ENCODE data around the gene PTGER1. TPM values are rescaled to one million over a fixed set of nuclear protein-coding genes. Genes with fewer than 3 reads are reported as not detected.

PTGER1 gene
- total and polyA plus RNA-seq, 2 of the 8 experiments (the other 6 are each of a cell fraction or from before 2014, with no cell fraction given), result 0.20 to 0.41 TPM

DNA sequence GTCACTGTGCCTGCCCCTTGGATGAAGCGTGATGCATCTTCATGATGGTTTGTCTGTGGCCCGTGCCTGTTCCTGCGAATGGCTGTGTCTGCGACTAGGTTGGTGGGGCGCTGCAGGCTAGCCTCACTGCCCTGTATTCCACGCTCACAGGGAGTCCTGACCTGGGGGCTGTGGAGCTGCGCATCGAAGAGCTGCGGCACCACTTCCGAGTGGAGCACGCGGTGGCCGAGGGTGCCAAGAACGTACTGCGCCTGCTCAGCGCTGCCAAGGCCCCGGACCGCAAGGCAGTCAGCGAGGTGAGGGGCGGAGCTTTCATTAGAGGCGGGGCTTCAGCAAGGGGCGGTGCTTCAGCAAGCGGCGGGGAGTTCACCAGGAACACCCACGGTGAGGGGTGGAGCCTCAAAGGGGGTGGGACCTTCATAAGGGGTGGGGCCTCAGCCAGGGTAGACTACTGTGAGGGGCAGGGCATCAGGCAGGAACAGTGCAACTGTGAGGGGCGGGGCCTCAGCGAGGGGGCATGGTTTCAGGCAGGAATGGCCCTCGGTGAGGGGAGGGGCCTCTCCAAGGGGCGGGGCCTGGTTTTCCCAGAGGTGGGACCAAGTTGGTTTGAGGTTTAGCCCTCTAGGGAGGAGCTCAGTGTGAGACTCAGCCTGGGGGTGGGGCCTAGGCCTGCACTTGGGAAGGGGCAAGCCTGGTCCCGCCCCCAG, 24.8 kb downstream of the PTGER1 start (continued):
- TF ChIP-seq JUND (IDR thresholded peaks at IDR 0.05; ENCODE audit: low read length), result no peak
- TF ChIP-seq RNF2 (IDR thresholded peaks at IDR 0.05; ENCODE audit: borderline replicate concordance, low read depth, low read length, missing control alignments, poor library complexity, severe bottlenecking), result no peak
- TF ChIP-seq KDM5A (IDR thresholded peaks at IDR 0.05; ENCODE audit: low read length), result no peak
- no peak for TF ChIP-seq TAF7 (optimal IDR thresholded peaks at IDR 0.05; ENCODE audit: borderline replicate concordance, low read depth, low read length)
- no peak for TF ChIP-seq BRCA1 (IDR thresholded peaks at IDR 0.05; ENCODE audit: low read depth, low read length)
- TF ChIP-seq POLR2A (IDR thresholded peaks at IDR 0.05; ENCODE audit: control extremely low read depth in 1 of 2, low read depth in 2 of 2, low read length in 2 of 2), result no peak
